Erythroblast (primary cell): Measurements from ENCODE around the gene MYCBPAP.

Experiments used
- DNase-seq, 2 experiments: peaks; one replicate each; lab custom pipeline; 2025; lab: John Stamatoyannopoulos, UW
- GATA1 ChIP-seq: IDR thresholded peaks from 2 replicates; pipeline ENCODE4 v1.6.1; 2011; ENCODE audit warnings: low read depth, mild to moderate bottlenecking, control low read depth, low read length, moderate library complexity
- POLR2A ChIP-seq: IDR thresholded peaks from 2 replicates; pipeline ENCODE4 v1.6.1; 2011; ENCODE audit warnings: mild to moderate bottlenecking, low read length

The MYCBPAP gene

DNA sequence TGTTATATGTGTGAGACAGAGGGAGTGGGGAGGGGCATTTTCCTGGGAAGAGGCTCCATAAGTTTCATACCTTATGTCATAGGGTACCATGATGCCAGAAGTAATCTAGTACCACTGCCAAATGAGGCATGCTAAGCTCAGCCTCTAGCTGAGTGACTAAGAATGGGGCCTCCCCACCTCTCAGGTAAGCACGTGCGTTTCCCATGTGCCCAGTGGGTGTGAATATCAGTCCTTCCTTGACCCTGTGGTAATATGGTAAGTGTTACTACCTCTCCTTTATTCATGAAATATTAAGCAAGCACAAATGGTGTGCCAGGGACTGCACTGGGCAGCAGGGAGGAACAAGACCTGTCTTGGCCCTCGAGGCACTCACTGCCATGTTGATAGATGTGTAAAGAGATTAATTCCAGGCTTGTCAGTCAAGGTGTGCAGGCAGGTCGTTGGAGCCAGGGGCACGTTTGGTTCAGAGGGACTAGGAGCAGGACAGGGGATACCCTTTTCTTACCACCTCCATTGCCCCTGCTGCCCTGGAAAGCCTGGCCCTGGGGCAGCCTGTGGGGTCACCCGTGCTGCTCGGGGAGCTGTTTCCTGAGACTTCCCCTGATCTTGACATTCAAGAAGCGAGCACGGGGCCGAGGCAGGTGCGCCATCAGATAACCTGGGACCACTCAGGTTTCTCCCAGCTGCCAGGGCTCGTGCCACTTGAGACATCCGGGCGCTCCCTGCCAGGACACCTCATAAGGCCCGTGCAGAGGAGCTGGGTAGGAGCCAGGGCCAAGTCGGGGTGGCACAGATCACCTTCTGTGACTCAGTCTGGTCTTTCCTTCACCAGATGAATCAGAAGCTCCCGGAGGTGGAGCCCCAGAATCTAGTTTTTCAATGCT lies 20.8 kb upstream of the MYCBPAP start:
- TF ChIP-seq GATA1: no peak
- TF ChIP-seq POLR2A: no peak
- DNase-seq: no peak

DNA sequence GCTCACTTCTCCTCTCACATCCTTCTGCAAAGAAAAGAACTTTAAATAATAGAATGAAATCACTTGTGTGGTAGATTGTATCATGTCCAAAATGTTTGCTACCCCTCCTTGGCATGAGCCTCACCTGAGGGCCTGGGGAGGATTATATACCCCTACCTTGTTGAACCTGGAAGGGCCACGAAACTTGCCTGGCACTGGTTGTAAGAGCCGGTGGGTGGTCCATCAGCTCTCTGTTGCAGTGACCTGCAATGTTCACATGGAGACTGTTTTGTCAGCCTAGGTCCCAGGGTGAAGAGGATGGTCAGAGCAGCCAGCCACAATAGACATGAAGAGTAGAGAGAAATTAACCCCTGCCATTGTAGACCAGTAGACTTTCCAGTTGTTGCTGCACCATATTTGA lies 19.4 kb upstream of the MYCBPAP start:
- TF ChIP-seq GATA1: no peak
- TF ChIP-seq POLR2A: no peak
- DNase-seq: no peak

DNA sequence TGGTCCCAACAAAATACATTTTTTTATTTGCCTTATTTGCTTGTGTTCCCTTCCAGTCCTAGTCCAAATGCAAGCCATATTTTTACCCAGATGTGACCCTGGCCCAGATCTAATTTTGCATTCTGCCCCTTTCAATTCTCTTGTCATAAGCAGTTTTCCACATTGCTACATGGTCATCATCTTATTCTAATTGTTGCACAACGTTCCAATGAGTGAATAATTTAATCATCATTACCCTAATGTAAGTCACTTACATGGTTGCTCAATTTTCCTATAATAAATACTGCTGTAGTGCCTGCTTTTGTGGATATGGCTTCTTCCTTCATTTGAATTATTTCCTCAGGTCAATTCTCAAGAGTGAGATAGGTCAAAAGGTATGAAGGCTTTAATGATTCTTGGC lies 16.7 kb upstream of the MYCBPAP start:
- TF ChIP-seq POLR2A (no peak), GATA1 (no peak)

DNA sequence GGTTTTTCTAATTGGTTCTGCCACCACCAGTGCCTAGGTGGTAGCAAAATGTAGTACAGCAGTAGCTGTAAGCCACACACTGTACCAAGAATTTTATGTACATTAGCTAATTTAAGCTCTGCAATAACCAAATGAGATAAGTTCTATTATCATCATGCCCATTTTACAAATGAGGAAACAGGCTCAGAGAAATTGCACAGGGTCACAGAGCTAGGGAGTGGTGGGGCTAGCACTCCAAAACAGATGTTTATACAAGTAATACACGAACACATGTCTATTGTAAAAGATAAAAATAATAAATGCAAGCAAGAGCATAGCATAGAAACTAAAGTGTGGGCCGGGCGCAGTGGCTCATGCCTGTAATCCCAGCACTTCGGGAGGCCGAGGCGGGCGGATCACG lies 16.0 kb upstream of the MYCBPAP start:
- DNase-seq: no peak
- no peak for TF ChIP-seq GATA1
- no peak for TF ChIP-seq POLR2A

More for the DNA sequence above, 16.7 kb upstream of the MYCBPAP start:
- no peak for DNase-seq

DNA sequence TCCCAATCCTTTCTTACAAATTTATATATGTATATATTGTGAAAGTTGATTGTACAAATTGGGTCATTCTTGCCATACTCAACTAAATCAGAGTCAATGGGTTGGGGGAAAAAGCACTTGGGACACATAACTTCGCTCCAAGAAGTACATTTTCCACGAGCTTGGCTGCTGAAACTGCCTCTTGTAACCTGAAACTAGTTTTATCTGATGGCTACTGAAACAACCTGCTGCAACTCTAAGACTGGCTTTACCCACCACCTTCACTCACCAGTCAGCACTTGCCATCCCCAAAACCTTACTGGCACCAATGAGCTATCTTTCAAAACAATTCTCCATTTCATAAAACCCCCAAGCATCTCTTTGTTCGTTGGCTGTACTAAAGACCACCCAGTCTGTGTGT lies 14.5 kb upstream of the MYCBPAP start:
- TF ChIP-seq GATA1 (no peak), POLR2A (no peak)
- no peak for DNase-seq

DNA sequence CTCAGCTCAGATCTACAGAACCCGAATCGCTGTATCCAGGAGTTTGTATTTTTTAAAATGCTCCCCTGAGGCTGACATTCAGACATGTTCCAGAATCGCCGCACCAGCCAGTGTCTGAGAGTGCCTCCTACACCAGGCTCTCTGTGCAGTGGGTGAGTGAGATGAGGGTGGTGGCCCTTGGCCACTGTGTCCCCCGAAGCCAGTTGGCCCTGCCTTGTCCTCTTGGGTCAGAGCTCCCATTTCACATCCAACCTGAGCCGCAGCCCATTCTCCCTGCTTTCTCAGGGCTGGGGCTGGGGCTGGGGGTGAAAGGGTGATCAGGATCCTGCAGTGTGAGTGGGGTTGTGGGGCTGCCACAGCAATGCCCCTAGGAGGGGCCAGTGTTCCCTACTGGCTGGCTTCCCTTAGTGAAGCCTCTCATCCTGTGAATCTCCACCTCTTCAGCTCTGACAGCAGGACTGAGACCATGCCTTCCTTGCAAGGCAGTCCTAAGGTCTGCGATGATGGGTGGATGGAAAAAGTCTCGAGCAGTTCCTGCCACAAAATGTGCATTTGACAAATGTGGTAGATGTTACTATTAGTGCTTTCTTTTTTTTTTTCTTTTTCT lies 12.9 kb upstream of the MYCBPAP start:
- TF ChIP-seq GATA1 (no peak), POLR2A (no peak)
- DNase-seq: no peak

DNA sequence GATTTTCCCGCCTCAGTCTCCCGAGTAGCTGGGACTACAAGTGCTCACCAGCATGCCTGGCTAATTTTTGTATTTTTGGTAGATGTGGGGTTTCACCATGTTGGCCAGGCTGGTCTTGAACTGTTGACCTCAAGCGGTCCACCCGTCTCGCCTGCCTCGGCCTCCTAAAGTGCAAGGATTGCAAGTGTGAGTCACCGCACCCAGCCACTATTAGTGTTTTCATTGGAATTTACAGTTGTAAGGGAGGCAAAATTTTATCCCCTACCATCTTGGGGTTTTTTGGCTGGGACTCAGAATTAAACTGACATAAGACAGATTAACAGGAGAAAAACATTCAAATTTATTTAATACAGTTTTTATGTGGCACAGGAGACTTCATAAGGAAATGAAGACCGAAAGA lies 12.3 kb upstream of the MYCBPAP start:
- DNase-seq: no peak
- TF ChIP-seq GATA1 (no peak), POLR2A (no peak)

DNA sequence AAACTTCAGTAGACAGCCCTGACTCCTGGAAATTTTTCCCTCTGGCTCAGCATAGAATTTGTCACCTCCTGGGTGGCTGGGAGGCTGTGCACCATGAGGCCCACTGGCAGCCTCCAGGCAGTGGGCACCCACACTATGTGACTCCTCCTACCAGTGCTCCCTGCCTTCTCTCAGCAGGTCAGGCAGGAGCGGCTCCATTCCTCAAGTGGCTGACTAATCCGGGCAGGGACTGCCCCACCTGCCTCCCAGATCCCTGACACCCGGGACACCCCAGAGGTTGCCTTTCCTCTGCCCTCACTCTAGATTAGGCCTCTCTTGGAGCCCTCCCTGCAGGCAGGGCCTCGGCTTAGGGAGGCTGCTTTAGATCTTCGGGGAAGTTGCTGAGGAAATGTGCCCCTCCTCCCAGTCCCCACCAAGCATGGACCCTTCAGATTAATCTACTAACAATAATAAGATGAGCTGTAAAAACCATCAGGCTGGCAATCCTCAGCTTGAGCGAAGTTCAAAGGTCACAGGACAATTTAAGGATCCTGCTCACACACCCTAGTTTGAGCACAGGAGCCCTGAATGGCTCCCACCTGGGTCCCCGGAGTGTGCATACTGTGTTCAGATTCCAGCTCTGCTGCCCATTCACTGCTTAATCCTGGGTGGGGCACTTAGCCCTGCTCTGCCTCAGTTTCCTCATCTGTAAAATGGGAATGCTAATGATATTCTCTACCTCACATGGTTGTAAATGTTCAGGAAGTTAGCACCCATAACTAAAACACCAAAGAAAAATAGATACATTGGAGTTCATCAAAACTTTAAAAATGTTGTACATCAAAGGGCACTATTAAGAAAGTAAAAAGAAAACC lies 10.0 kb upstream of the MYCBPAP start:
- TF ChIP-seq POLR2A (no peak), GATA1 (no peak)
- DNase-seq: no peak

DNA sequence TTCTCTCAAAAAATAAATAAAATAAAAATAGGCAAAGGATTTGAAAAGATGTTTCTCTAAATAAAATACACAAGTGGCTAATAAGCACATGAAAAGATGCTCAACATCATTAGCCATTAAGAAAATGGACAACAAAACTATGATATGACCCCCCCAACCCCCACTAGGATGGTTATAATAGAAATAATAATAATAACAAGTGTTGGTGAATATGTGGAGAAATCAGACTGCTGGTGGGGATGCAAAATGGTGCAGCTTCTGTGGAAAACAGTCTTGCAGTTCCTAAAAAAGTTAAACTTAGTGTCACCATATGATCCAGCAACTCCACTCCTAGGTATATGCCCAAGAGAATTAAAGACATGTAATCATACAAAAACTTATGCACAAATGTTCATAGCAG lies 9.0 kb upstream of the MYCBPAP start:
- TF ChIP-seq GATA1: no peak
- TF ChIP-seq POLR2A: no peak

DNA sequence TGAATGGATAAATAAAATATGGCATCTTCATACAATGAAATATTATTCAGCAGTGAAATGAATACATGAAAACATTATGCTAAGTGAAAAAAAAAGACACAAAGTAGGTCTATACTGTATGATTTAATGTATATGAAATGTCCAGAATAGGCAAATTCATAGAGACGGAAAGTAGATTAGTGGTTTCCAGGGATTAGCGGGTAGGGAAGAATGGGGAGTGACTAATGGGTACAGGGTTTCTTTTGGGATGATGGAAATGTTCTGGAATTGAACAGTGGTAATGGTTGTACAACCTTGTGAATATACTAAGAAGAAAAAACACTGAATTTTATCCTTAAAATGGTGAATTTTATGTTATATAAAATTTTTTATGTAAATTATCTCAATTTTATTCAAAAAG lies 8.5 kb upstream of the MYCBPAP start:
- TF ChIP-seq GATA1 (no peak), POLR2A (no peak)

More for the DNA sequence above, 9.0 kb upstream of the MYCBPAP start:
- no peak for DNase-seq

DNA sequence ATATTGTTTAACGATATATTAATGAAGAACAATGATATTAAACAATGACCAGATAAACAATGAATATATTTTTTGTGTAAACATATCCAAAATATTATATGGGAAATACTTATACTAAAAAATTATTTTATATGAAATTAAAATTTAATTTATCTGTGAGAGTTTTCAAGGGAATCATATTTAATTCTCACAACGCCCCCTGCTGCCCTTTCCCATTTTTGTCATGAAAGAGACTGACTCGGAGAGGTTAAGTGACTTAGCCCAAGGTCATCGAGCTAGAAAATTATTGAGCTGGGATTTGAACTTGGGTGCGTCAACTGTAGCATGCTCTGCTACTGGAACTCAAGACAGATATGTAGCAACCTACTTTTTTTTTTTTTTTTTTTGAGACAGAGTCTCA lies 7.2 kb upstream of the MYCBPAP start:
- peak; percentile 35 to 54 for DNase-seq
- TF ChIP-seq GATA1: no peak
- no peak for TF ChIP-seq POLR2A

More for the DNA sequence above, 8.5 kb upstream of the MYCBPAP start:
- no peak for DNase-seq

DNA sequence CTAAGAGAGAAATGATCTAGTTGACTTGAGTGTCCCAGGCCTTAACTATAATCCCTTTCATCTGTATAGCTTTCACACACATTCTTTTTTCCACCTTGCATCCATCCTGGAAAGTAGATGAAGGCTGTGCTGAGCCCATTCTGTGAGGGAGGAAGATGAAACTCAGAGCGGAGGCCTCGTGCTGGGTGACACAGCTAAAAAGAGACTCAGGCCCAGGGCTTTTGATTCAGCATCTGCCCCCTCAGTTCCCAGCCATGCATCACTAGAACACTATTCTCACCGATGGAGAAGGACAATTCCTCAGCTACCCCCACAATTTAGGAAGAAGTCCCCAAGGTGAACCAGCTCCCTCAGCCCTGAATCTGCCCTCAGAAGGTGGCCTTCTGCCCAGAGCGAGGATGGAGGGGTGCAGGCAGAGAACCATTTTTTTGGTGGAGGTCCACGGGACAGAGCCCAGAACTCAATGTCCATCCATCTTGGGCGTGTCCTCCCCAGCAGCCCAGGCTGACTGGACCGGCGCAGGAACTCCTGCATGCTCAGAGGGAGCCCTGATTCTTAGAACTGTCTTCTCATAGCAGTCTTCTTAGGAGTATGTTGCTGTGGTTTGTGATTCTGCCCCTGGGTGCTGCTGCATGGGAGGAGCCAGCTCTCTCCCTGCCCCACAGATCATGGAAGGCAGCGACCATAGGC lies 5.8 kb upstream of the MYCBPAP start:
- no peak for DNase-seq
- TF ChIP-seq POLR2A (no peak), GATA1 (no peak)

DNA sequence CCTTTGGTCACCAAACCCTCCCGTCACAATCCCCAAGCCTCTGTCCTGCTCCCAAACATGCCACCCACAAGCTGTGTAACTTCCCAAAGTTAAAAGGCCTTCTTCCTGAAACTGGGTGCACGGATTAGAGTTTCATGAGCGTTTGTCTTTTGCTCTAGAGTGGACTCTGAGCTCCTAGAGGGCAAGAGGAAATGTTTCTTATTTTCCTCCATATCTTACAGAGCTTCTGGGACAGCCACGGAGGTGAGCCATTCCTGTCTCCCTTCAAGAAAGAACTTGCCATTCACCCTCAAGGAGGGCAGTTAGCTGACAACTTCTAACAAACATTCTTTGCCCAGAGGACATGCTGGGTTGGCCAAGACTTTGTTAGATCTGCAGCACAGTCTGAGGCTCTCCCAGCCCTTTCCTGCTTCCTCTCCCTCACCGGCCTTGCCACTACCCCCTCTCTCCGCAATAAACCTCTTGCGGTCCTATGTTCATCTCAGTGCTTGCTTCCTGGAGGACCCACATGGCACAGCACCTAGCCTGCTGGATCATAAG lies 2.6 kb upstream of the MYCBPAP start:
- no peak for DNase-seq
- TF ChIP-seq GATA1 (no peak), POLR2A (no peak)
